SK-N-SH treated with all-trans-retinoic acid at 6 μM for 48 hours (cell line): ENCODE measurements around the gene SMYD5.

Experiments
- ATAC-seq: fragments of 200-7000 bp; cut with Tn5 transposase; 3 replicates; pipeline ENCODE4 v1.9.1; 2020; ENCODE audit warnings: mild to moderate bottlenecking, moderate library complexity
- ARNTL ChIP-seq: fragments of 450-650 bp; formaldehyde crosslinking; IDR thresholded peaks from 2 replicates; pipeline ENCODE4 v1.5.0; 2020; ENCODE audit warnings: low read depth, mild to moderate bottlenecking, moderate library complexity, borderline replicate concordance
- CREB5 ChIP-seq: fragments of 250-450 bp; sonication (Bioruptor Pico); IDR thresholded peaks from 2 replicates; pipeline ENCODE4 v1.5.1; 2020; ENCODE audit warnings: low read depth, mild to moderate bottlenecking, moderate library complexity
- CSDC2 ChIP-seq: fragments of 250-450 bp; sonication (Bioruptor Pico); IDR thresholded peaks from 2 replicates; pipeline ENCODE4 v1.5.0; 2020; ENCODE audit warnings: mild to moderate bottlenecking, moderate library complexity
- CSRNP3 ChIP-seq: fragments of 250-450 bp; sonication (Bioruptor Pico); IDR thresholded peaks from 2 replicates; pipeline ENCODE4 v1.5.1; 2021; ENCODE audit warnings: mild to moderate bottlenecking, moderate library complexity
- GLIS3 ChIP-seq: fragments of 250-450 bp; sonication (Bioruptor Pico); IDR thresholded peaks from 2 replicates; pipeline ENCODE4 v1.5.0; 2020; ENCODE audit warnings: mild to moderate bottlenecking, moderate library complexity
- ISL1 ChIP-seq: fragments of 250-450 bp; sonication (Bioruptor Pico); IDR thresholded peaks from 2 replicates; pipeline ENCODE4 v2.1.2; 2022; ENCODE audit warnings: mild to moderate bottlenecking, moderate library complexity
- OSR1 ChIP-seq: fragments of 250-450 bp; sonication (Bioruptor Pico); IDR thresholded peaks from 2 replicates; pipeline ENCODE4 v1.8.0; 2022; ENCODE audit warnings: moderate library complexity, mild to moderate bottlenecking, inconsistent platforms
- PPARA ChIP-seq: fragments of 250-450 bp; sonication (Bioruptor Pico); IDR thresholded peaks from 2 replicates; pipeline ENCODE4 v1.5.0; 2020; ENCODE audit warnings: mild to moderate bottlenecking, borderline replicate concordance
- RARB ChIP-seq: fragments of 250-450 bp; sonication (Bioruptor Pico); IDR thresholded peaks from 2 replicates; pipeline ENCODE4 v1.8.0; 2021; ENCODE audit warnings: mild to moderate bottlenecking, moderate library complexity
- SNAI2 ChIP-seq: fragments of 250-450 bp; sonication (Bioruptor Pico); IDR thresholded peaks from 2 replicates; pipeline ENCODE4 v1.5.0; 2020; ENCODE audit warnings: mild to moderate bottlenecking, moderate library complexity
- TCF4 ChIP-seq: fragments of 250-450 bp; sonication (Bioruptor Pico); IDR thresholded peaks from 2 replicates; pipeline ENCODE4 v1.8.0; 2021; ENCODE audit warnings: mild to moderate bottlenecking, moderate library complexity, borderline replicate concordance
- TOX ChIP-seq: fragments of 250-450 bp; sonication (Bioruptor Pico); IDR thresholded peaks from 2 replicates; pipeline ENCODE4 v1.8.0; 2021; ENCODE audit warnings: mild to moderate bottlenecking, moderate library complexity, borderline replicate concordance
- ZC3H10 ChIP-seq: fragments of 250-450 bp; sonication (Bioruptor Pico); IDR thresholded peaks from 2 replicates; pipeline ENCODE4 v1.5.1; 2021; ENCODE audit warnings: mild to moderate bottlenecking, moderate library complexity
- ZFP3 ChIP-seq: fragments of 250-450 bp; sonication (Bioruptor Pico); IDR thresholded peaks from 2 replicates; pipeline ENCODE4 v1.5.0; 2020; ENCODE audit warnings: mild to moderate bottlenecking, moderate library complexity
- ZFP30 ChIP-seq: fragments of 450-650 bp; formaldehyde crosslinking; IDR thresholded peaks from 2 replicates; pipeline ENCODE4 v1.5.0; 2022; ENCODE audit warnings: mild to moderate bottlenecking, moderate library complexity
- ZNF565 ChIP-seq: fragments of 450-650 bp; formaldehyde crosslinking; conservative IDR thresholded peaks from 2 replicates; pipeline ENCODE4 v1.5.0; 2020; ENCODE audit warnings: low read depth, mild to moderate bottlenecking, moderate library complexity
- ZNF70 ChIP-seq: fragments of 450-650 bp; formaldehyde crosslinking; IDR thresholded peaks from 2 replicates; pipeline ENCODE4 v1.5.0; 2020; ENCODE audit warnings: mild to moderate bottlenecking, moderate library complexity
- ZNF8 ChIP-seq: fragments of 450-650 bp; formaldehyde crosslinking; IDR thresholded peaks from 2 replicates; pipeline ENCODE4 v1.5.0; 2020; ENCODE audit warnings: mild to moderate bottlenecking, moderate library complexity
- TF ChIP-seq, protein P1 (sequence below): fragments of 250-450 bp; sonication (Bioruptor Pico); IDR thresholded peaks from 2 replicates; pipeline ENCODE4 v1.8.0; 2020; ENCODE audit warnings: mild to moderate bottlenecking, moderate library complexity, borderline replicate concordance
- TF ChIP-seq, protein P2 (sequence below): fragments of 250-450 bp; sonication (Bioruptor Pico); IDR thresholded peaks from 2 replicates; pipeline ENCODE4 v1.8.0; 2021; ENCODE audit warnings: low read depth, mild to moderate bottlenecking, moderate library complexity, borderline replicate concordance
- TF ChIP-seq, protein P3 (sequence below): fragments of 250-450 bp; sonication (Bioruptor Pico); IDR thresholded peaks from 2 replicates; pipeline ENCODE4 v1.5.0; 2020; ENCODE audit warnings: mild to moderate bottlenecking, moderate library complexity

Gene SMYD5

DNA sequence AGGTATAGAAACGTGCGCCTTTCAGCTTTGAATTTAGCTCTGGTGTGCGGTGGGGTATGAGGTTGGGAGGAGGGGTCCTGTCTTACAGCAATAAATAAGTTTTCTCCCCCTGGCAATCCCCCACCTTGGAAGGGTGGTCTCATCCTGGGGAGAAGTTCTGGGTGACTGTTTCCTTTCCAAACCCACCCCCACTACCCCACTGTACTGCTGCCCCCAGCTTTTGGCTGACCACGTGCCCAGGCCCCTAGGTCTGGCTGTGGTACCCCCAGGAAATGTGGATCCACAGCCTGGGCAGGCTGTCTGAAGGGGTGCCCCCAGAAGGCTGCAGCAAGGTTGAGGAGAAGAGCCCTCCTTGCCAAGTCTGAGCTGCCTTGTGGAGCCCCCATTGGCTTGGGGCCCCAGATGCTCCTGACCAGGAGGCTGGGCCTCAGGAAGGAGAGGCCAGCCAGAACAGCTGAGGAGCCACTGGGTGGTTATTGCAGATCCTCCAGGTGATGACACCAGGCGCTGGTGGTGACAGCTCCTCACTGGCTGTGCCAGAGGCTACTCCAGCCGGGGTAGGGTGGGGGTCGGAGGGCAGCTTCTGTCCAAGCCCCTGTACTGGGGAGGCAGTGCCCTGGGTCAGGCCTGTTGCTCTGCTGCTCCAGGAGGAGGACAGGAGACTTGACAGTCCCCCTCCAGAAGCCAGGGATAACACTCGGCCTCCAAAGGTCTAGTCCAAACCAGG is 44.3 kb downstream of the SMYD5 start (continued):
- TF ChIP-seq CREB5 (CRISPR knock-in tag) (no peak), TOX (CRISPR knock-in tag) (no peak), ZNF565 (CRISPR knock-in tag) (no peak), ZC3H10 (CRISPR knock-in tag) (no peak), OSR1 (CRISPR knock-in tag) (no peak), ZFP30 (CRISPR knock-in tag) (no peak), SNAI2 (CRISPR knock-in tag) (no peak), CSRNP3 (CRISPR knock-in tag) (no peak)

DNA sequence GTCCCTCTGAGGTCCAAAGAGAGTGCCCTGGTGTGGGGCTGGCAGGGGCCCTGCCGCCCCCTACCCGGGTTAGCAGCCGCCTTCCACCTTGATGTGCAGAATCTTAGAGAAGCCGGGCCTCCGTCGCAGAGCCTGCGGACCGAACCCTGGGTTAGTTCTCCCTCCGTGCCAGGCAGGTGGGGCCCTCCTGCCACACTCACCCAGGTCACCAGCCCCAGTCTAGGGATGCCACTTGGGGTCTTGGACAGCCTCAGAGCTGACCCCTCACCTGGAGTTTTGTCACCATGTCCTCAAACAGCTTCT is 44.8 kb downstream of the SMYD5 start:
- TF ChIP-seq PPARA (CRISPR knock-in tag) (no peak), ZNF8 (CRISPR knock-in tag) (no peak), TOX (CRISPR knock-in tag) (no peak), CSDC2 (CRISPR knock-in tag) (no peak), GLIS3 (CRISPR knock-in tag) (no peak), SNAI2 (CRISPR knock-in tag) (no peak), ZNF565 (CRISPR knock-in tag) (no peak), ARNTL (CRISPR knock-in tag) (no peak), ISL1 (CRISPR knock-in tag) (no peak)
- TF ChIP-seq, protein P1, sequence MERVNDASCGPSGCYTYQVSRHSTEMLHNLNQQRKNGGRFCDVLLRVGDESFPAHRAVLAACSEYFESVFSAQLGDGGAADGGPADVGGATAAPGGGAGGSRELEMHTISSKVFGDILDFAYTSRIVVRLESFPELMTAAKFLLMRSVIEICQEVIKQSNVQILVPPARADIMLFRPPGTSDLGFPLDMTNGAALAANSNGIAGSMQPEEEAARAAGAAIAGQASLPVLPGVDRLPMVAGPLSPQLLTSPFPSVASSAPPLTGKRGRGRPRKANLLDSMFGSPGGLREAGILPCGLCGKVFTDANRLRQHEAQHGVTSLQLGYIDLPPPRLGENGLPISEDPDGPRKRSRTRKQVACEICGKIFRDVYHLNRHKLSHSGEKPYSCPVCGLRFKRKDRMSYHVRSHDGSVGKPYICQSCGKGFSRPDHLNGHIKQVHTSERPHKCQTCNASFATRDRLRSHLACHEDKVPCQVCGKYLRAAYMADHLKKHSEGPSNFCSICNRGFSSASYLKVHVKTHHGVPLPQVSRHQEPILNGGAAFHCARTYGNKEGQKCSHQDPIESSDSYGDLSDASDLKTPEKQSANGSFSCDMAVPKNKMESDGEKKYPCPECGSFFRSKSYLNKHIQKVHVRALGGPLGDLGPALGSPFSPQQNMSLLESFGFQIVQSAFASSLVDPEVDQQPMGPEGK (CRISPR knock-in tag), result no peak
- TF ChIP-seq, protein P2, sequence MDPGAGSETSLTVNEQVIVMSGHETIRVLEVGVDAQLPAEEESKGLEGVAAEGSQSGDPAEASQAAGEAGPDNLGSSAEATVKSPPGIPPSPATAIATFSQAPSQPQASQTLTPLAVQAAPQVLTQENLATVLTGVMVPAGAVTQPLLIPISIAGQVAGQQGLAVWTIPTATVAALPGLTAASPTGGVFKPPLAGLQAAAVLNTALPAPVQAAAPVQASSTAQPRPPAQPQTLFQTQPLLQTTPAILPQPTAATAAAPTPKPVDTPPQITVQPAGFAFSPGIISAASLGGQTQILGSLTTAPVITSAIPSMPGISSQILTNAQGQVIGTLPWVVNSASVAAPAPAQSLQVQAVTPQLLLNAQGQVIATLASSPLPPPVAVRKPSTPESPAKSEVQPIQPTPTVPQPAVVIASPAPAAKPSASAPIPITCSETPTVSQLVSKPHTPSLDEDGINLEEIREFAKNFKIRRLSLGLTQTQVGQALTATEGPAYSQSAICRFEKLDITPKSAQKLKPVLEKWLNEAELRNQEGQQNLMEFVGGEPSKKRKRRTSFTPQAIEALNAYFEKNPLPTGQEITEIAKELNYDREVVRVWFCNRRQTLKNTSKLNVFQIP (CRISPR knock-in tag), result no peak
- TF ChIP-seq, protein P3, sequence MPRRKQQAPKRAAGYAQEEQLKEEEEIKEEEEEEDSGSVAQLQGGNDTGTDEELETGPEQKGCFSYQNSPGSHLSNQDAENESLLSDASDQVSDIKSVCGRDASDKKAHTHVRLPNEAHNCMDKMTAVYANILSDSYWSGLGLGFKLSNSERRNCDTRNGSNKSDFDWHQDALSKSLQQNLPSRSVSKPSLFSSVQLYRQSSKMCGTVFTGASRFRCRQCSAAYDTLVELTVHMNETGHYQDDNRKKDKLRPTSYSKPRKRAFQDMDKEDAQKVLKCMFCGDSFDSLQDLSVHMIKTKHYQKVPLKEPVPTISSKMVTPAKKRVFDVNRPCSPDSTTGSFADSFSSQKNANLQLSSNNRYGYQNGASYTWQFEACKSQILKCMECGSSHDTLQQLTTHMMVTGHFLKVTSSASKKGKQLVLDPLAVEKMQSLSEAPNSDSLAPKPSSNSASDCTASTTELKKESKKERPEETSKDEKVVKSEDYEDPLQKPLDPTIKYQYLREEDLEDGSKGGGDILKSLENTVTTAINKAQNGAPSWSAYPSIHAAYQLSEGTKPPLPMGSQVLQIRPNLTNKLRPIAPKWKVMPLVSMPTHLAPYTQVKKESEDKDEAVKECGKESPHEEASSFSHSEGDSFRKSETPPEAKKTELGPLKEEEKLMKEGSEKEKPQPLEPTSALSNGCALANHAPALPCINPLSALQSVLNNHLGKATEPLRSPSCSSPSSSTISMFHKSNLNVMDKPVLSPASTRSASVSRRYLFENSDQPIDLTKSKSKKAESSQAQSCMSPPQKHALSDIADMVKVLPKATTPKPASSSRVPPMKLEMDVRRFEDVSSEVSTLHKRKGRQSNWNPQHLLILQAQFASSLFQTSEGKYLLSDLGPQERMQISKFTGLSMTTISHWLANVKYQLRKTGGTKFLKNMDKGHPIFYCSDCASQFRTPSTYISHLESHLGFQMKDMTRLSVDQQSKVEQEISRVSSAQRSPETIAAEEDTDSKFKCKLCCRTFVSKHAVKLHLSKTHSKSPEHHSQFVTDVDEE (CRISPR knock-in tag), result no peak

DNA sequence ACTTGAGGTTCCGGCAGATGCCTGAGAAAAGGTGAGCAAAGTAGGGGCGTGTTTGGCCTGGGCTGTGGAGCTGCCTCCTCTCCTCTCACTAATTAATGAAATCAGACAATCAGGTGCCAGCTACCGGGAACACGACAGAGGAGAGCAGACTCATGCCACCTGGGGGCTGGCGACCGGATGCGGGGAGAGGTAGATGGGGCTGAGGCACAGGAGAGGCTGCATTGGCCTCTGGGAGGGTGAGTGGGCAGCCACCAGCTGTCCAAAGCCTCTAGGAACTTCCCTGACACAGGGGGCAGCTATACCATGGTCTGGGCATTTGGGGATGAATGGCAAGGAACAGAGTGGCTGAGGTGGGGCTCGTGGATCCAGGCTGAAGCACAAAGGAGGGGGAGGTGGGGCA is 45.2 kb downstream of the SMYD5 start:
- no peak for ATAC-seq
- TF ChIP-seq ZFP3 (CRISPR knock-in tag) (no peak), RARB (CRISPR knock-in tag) (no peak), TCF4 (CRISPR knock-in tag) (no peak), ZC3H10 (CRISPR knock-in tag) (no peak), ZNF8 (CRISPR knock-in tag) (no peak), CSDC2 (CRISPR knock-in tag) (no peak), ISL1 (CRISPR knock-in tag) (no peak), CREB5 (CRISPR knock-in tag) (no peak), ZNF70 (no peak), TOX (CRISPR knock-in tag) (no peak), ZNF565 (CRISPR knock-in tag) (no peak), ZFP30 (CRISPR knock-in tag) (no peak)
- TF ChIP-seq, protein P3 (CRISPR knock-in tag), result no peak
- TF ChIP-seq, protein P1 (CRISPR knock-in tag), result no peak

More for the DNA sequence above, 44.8 kb downstream of the SMYD5 start:
- ATAC-seq, result no peak
